GM18502 (cell line): ENCODE measurements around the gene LYG2.
"Not testable (repeated sequence)": the region's sequence is repeated elsewhere in the genome, so short reads cannot be mapped to it uniquely, and the experiment has no call there.

Experiments
- ATAC-seq: cut with Tn5 transposase; IDR thresholded peaks from one replicate; pipeline ENCODE4 v1.9.1; 2021; ENCODE audit warnings: mild to moderate bottlenecking; ENCODE audit not compliant: unreplicated experiment, poor library complexity

LYG2 gene

DNA sequence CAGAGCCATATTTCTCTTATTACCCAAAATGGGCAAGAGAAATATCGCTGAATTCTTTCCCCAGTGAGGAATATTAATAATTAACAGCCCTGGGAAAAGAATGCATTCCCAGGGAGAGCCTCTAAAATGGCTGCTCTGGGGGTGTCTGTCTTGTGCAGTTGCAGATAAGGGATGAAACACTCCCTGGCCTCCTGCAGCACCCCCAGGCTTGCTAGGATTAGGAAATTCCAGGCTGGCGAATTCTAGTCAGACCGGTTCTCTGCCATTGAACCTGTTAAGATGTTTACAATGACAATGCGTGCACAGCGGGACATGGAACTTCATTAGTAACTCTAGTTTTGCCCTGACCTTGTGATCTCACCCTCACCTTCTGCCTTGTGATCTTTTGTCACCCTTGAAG, 50.0 kb downstream of the LYG2 start:
- no peak for ATAC-seq

DNA sequence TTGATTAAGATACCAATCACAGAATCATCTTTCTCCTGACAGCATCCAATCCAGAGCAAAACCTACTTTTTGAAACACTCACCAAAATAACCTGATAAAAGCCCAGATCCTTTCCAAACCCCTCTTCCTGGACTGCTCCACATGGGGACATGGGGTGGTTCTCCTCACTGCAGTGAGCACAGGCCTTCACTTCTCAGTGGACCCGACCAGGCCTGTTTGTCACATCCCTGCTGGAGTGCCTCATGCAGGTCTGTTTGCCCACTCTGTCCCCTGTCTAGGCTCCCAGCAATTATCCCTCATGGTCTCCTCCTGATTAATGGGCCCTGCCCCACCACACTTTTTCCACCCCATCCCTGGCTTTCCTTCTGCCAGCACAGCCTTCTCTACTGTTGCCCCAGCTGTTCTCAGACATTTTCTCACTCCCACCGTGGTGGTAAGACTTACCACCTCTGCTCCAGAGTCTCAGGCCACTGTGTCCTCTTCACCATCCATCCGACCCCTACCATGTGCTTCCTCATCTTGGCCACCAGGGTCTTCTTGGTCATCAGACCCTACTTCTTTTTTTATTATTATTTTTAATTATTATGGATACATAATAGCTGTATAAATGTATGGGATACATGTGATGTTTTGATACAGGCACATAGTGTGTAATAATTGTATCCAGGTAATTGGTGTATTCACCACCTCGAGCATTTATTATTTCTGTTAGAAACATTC, 53.3 kb downstream of the LYG2 start:
- no peak for ATAC-seq

DNA sequence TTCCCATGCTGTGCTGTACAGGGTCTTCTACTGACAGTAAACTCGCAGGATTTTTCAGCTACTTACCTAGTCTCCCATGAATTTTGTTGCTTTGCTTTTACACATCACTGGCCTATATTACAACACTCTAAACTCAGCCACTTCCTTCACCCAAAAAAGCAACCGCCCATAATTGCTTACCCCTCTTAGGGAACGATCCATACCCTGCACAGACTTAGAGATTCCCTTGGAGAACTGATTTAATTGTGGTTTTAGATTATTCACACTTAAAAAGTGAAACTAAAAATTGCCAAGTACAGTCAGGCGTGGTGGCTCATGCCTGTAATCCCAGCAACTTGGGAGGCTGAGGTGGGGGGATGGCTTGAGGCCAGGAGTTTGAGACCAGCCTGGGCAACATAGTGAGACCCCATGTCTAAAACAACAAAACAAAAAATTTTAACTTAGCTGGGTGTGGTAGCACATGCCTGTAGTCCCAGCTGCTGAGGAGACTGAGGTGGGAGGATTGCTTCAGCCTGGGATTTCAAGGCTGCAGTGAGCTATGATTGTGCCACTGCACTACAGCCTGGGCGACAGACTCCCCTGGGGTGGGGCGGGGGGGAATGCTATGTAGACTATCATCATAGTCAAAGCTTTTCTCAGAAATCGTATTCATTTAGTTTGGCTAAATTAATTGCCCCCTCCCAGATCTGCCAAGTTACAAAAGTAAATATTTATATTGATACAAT, 55.2 kb downstream of the LYG2 start:
- ATAC-seq: no peak

DNA sequence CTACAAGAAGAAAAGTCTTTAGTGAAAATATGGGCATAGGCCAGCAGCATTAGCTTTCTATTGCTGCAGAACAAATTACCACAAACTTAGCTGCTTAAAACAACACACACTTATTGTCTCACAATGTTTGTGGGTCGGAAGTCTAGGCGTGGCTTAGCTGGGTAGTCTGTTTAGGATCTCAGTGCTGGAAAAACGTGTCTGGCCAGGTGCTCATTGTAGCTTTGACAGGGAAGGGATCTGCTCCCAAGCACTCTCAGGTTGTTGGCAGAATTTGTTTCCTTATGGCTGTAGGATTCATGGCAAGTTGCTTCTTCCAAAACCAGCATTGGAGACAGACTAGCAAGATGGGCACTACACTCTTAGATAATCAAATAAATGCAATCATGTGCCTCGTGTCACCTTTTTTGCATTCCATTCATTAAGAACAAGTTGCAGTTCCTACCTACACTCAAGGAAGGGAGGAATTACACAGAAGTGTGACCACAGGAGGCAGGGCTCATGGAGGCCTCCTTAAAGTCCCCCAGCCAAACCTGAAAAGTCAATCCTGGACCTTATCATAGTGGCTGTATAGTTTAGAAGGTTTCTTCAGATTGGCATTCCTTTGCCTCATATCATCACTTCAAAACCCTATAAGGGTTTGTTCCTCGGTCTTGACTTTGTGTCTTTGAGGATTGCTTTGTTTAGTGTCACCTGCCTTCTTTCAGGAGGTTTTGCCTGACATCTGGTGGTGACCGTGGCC, 57.2 kb downstream of the LYG2 start:
- no peak for ATAC-seq

DNA sequence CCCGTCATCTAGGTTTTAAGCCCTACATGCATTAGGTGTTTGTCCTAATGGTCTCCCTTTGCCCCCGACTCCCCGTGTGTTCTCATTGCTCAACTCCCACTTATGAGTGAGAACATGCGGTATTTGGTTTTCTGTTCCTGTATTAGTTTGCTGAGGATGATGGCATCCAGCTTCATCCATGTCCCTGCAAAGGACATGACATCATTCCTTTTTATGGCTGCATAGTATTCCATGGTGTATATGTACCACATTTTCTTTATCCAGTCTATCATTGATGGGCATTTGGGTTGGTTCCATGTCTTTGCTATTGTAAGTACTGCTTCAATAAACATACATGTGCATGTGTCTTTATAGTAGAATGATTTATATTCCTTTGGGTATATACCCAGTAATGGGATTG, 63.1 kb downstream of the LYG2 start:
- ATAC-seq: not testable (repeated sequence)
